GM19324 (cell line): Measurements from ENCODE around the gene BACE2.
"Not testable (repeated sequence)": the region's sequence is repeated elsewhere in the genome, so short reads cannot be mapped to it uniquely, and the experiment has no call there.

ENCODE experiments used
- ATAC-seq: cut with Tn5 transposase; IDR thresholded peaks from one replicate; pipeline ENCODE4 v1.9.1; 2021; ENCODE audit warnings: mild to moderate bottlenecking, moderate library complexity; ENCODE audit not compliant: unreplicated experiment, low FRiP score

The BACE2 gene

DNA sequence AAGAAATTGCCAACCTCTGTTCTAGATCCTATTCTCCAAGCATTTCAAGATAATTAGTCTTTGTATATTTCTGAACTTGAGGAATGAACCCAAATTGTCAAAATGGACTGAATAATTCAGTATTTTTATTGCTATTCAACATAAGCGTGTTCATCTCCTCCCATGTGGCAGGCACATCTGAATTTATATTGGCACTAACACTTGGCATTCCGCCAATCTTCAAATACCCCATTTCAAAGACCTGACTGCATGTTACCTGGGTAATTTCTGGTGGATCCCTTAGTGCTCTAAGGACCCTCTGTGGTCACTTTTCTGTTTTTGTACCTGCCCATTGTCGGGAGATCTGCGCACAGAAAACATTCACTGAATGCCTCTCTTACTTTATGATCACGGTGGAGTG, 66.6 kb downstream of the BACE2 start:
- ATAC-seq = no peak

DNA sequence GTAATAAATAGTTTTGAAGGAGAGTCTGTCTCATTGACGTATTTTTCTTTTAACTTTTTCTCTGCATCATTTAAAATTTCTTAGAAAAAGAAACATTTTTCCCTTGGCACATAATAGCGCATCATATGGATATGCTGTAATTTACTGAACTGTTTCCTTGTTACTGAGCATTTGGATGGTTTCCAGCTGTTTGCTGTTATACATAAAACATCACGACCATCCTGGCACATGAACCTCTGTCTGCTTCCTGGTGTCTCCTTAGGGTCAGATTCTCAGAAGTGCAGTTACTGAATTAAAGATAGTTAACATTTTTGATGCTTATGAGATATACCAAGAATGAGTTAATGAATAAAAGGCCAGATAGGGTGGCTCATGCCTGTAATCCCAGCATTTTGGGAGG, 67.2 kb downstream of the BACE2 start:
- ATAC-seq = no peak

DNA sequence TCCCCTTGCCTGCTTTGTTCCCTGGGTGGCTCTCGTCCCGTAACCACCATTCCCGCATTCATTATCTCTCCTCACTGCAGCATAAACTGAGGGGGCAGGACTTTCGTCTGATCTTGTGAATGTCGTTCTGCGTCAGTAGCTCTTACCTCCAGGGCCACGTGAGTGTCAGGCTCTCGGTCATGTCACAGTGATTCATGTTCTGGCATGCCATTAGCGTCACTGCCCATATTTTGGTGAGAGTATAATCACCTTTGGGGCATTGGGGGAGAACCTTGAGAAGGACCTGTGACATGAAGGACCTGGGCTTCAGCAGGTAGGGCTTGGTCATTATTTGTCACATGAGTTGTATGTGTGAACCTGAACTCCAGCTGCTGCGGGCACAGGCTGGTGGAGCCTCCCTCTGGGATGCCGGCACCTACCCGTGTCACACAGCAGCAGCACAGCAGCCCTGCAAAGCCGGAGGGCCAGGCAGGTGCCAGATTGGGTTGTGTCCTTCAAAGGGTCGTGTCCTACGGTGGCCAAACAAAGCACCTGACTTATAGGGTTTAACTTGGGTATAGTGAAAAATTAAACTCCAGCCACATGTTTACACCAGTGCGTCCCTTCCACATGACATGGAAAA, 68.5 kb downstream of the BACE2 start:
- no peak for ATAC-seq

DNA sequence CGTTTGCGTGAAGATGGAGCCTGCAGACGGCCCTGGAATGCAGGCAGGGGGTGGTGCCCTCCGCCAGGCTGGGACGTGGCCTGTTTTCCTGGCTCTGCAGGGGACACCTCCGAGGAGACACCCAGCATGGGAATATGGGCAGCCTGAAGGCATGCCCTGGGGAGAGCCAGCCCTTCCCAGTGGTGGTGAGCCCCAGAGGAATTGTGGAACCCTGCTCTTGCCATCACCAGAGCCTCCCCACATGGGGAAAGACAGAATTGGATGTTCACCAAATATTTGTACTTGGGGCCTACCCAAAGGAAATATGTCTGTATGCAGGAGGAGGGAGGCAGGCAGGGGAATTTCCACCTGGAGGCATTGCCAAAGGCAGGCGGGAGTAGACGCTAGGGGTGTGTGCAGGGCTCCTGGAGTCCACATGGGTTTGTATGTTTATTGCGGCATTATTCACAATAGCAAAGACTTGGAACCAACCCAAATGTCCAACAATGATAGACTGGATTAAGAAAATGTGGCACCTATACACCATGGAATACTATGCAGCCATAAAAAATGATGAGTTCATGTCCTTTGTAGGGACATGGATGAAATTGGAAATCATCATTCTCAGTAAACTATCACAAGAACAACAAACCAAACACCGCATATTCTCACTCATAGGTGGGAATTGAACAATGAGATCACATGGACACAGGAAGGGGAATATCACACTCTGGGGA, 70.3 kb downstream of the BACE2 start:
- not testable (repeated sequence) for ATAC-seq

DNA sequence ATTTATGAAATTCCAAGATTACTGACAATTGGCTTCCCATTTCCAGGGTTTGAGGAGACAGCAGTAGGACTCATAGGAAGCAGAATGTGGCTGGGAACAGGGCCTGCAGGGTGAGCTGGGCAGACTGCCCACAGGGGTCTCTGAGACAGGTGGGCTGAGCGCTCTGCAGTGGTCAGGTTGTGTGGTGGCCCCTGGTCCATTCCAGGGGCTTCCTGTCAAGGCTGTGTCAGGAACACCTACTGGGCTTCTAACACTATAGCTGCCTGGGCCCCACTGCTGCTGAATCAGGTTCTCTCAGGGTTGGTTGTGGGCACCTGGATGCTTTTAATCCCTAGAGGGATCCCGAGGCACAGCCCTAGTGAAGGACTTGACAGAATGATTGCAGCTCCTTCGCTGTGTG, 72.1 kb downstream of the BACE2 start:
- no peak for ATAC-seq

DNA sequence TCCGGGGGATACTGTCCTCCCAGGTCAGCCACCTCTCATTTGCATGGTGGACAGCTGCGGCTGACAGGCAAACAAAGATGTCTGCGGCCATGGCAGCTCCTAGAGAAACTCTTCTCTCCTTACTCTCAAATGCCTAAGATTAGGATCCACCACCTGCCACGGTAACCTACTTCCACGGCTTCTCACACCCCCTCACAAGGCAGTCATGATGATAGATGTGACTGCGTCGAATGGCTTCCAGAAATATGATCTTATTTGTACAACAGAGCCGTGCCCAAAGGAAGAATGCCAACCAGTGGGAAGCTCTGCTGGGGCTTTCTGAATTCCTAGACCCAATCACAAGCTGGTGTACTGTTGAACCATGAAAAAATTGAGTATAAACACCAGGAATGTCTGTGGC, 73.4 kb downstream of the BACE2 start:
- ATAC-seq = no peak

DNA sequence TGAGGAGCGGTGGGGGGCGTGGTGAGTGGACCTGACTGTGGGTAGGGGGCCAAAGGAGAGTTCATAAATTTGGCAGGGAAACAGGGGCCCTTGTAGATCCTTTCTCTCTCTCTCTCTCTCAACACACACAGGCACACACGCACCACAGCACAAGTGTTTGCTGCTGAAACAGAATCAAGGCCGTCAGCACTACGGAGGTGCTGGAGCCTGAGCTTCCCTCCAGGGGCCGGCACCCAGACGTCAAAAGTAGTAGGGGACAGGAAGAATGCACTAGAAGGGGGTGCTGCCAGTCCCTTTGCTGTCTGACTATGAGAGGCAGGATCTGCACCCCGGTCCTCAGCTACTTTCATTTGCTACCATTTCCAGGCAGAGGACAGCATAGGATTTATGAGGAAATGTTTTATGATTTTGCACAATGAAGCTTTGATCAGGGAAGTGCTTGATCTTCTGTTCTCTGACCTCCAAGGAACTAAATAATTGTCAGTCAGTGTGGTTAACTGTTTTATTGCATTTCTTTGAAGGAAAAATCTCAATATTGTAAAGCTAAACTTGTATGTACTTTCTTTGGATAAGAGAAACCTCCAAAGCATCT, 74.4 kb downstream of the BACE2 start:
- no peak for ATAC-seq

DNA sequence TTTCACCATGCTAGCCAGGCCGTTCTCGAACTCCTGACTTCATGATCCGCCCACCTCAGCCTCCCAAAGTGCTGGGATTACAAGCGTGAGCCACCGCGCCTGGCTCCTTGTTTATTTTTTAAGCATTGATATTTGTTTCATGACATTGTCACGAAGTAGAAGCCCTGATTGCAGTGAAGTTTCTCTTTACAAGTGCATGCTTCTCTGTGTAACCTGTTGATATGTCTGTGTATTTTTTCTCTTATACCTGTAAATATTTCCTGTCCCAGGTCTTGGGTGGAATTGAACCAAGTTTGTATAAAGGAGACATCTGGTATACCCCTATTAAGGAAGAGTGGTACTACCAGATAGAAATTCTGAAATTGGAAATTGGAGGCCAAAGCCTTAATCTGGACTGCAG, 75.1 kb downstream of the BACE2 start:
- ATAC-seq = no peak

DNA sequence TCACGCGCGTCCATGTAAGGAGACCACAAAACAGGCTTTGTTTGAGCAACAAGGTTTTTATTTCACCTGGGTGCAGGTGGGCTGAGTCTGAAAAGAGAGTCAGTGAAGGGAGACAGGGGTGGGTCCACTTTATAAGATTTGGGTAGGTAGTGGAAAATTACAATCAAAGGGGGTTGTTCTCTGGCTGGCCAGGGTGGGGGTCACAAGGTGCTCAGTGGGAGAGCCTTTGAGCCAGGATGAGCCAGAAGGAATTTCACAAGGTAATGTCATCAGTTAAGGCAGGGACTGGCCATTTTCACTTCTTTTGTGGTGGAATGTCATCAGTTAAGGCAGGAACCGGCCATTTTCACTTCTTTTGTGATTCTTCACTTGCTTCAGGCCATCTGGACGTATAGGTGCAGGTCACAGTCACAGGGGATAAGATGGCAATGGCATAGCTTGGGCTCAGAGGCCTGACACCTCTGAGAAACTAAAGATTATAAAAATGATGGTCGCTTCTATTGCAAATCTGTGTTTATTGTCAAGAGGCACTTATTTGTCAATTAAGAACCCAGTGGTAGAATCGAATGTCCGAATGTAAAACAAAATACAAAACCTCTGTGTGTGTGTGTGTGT, 76.4 kb downstream of the BACE2 start:
- not testable (repeated sequence) for ATAC-seq

DNA sequence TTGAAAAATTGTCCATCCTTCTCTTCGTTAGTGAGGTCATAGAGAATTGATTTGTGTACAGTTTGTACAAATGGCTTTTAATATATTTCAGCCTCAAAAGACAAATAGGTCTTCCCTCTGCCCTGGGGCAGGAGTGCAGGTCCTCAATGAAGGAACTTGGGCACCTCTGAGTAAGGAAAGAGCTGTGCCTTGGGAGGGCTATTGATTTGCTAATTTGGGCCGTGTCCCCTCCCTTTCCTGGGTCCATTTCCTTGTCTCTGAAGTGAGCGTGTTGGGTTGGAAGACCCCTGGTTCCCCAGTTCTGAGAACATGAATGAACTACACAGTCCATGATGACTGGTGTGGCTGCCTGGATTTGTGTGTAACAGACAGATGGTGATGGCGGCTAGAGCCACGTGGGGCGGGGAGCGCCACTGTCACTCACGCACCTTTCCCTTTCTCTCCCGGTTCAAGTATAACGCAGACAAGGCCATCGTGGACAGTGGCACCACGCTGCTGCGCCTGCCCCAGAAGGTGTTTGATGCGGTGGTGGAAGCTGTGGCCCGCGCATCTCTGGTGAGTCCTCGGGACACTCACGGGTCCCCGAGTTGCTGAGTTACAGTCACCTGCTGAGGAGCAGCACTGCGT, 77.7 kb downstream of the BACE2 start:
- ATAC-seq = no peak

DNA sequence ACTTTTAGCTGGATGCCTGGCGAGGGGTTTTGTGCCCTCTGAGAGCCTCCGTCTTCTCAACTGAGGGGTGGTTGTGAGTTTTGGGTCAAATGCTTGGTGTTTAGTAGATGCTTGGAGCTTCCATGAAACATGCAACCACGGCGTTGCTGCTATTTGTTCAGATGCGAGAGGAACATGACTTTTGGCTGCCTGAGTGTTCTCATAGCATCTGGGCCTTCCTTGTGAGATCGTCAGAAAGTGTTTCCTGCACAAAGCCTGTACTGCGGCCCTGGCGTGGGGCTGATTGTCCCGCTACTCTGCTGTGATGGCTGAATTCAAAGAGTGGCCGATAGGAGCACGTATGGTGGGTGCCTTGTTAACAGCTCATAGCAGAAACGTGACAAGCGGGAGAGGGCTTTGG, 78.8 kb downstream of the BACE2 start:
- ATAC-seq = no peak

DNA sequence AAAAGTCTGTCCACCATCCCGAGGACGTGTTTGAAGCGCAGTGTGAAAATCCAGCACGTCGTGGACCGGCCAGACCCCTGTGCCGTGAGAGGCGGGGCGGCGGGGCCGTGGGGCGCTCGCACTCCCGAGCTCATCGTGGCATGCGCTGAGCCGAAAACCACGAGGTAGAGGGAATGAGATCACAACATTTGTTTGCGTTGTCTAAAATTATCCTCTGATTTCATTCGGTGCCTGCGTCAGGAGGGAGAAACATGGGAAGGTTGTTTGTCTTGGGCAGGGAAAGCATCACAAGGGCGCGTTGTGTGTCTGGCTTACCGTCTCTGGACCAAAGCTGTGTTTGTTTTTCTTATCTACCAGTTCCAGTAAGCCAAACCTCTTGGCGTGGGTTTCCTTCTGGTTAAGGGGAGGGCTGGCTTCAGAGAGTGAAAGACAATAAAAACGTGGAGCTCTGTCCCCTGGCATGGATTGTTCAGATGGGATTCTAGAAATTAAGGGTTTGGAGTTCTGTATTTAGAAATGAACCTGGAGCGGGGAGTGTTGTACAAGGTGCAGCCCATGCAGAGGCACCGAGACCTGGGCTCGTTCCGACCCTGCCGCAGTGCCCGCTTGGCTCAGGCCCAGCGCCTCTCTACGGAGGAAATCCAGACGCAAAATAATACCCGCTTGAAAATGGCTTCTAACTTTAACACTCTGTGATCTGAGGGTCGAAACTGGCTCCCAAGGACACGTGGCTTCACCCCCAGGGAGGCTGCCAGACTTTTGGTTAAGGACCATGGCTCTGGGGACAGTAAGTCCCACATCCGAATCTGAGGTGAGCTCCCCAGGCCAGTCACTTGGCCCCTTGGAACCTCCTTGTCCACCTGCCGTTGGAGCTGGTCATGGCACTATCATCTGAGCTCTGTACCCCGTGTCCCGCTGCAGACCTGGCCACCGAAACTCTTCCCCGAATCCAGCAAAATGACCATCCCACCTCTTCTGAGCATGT, 79.9 kb downstream of the BACE2 start:
- ATAC-seq = no peak

DNA sequence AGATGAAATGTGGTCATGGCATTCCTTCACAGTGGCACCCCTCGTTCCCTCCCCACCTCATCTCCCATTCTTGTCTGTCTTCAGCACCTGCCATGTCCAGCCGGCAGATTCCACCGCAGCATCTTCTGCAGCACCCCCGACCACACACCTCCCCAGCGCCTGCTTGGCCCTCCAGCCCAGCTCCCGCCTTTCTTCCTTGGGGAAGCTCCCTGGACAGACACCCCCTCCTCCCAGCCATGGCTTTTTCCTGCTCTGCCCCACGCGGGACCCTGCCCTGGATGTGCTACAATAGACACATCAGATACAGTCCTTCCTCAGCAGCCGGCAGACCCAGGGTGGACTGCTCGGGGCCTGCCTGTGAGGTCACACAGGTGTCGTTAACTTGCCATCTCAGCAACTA, 81.5 kb downstream of the BACE2 start:
- no peak for ATAC-seq

DNA sequence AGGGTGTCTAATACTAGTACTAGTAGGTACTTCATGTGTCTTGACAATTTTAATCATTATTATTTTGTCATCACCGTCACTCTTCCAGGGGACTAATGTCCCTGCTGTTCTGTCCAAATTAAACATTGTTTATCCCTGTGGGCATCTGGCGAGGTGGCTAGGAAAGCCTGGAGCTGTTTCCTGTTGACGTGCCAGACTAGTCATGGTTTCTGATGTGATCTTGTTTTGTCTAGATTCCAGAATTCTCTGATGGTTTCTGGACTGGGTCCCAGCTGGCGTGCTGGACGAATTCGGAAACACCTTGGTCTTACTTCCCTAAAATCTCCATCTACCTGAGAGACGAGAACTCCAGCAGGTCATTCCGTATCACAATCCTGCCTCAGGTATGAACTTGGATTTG, 82.6 kb downstream of the BACE2 start:
- ATAC-seq = no peak

DNA sequence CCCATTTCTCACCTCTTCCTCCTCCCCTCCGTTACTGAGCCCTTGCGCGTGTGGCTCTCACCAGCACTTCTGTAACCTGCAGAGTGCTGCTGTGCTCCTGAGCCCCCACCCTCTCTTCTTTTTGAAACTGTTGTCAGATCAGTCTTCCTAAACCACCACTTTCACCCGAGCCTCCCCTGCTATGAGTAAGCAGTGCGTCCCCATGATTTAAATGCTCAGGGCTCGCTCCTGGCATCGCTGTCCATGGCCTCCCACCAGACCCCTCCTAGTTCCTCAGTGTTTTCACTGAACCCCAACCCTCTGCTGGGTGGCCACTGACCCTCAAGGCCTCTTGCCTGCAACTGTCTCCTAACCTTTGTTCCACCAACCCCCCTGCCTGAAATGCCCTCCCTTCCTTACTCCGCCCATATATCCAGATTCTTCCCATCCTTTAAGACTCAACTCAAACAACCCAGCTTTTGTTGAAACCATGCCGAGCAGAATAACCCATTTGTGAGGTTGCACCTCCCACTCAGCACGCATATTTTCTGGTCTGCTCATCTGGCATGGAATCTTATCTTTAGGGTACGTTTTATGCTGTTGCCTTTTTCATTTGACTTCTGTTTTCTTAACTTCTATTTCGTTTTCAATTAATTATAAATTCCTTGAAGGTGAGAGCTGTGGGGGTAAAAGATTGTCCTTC, 84.1 kb downstream of the BACE2 start:
- no peak for ATAC-seq

DNA sequence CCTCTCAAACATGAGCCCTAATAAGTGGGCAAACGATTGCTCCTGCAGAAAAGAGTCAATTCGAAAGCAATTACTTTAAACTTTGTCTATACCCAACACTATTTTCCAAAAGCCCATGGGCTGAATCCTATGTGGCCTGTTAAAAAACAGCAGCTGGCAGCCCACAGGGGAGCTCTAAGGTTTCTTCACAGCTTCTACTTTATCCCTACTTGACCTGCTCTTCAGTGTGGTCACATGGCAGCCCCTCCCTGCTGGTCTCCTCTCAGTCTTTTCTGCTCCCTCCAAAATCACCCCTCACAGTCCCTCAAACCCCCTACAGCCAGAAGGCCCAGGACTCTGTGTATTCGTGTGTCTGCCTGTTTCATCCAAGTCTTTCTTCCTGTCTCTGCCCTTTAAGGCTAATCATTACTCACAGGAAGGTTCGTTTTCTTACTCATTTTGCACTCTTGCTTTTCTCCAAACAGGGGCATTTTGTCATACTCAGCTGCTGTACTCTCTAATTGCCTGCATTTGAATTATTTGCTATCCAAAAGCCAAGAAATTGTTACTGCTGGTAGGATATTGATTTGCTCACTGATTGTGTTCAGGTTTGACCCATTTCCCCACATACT, 86.2 kb downstream of the BACE2 start:
- no peak for ATAC-seq

DNA sequence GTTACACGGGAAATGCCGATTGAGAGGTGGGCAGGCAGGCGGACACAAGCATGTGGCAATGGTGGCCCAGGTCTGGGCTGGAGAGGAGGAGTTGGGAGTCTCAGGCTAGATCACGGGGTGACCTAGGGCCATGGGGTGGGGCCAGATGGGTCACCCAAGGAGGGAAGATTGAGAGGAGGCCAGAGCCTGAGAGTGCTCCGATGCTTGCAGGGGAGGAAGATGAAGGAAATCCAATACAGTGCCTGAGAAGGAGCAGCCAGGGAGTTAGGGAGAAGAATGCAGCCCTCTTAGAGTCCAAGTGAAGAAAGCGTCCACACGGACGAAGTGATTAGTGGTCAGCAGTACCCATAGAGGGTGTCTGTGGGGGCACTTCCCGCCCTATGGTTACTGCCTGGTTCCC, 87.2 kb downstream of the BACE2 start:
- no peak for ATAC-seq

DNA sequence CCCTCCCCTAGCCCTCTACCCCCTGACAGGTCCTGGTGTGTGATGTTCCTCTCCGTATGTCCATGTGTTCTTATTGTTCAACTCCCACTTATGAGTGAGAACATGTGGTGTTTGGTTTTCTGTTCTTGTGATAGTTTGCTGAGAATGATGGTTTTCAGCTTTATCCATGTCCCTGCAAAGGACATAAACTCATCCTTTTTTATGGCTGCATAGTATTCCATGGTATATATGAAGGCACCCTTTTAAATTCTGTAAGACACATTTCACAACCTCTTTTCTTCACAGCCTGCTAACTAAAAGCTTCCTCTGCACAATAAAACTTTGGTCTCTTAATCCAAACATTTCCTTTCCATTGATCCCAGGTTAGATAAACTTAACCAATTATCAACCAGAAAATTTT, 88.3 kb downstream of the BACE2 start:
- ATAC-seq = not testable (repeated sequence)
